AG10803 (cell line): ENCODE data around the gene RPIA.
A peak's percentile ranks its signal among the peaks of the same experiment; 100 is the strongest.

Source experiments
- DNase-seq: peaks from one replicate; pipeline ENCODE4 v3.0.0; 2010; ENCODE audit warnings: low read depth
- H3K4me3 ChIP-seq: 2 replicates; pipeline ENCODE4 v1.5.1; 2011; ENCODE audit warnings: mild to moderate bottlenecking, low read length, control low read depth
- TF ChIP-seq, protein P1 (sequence below): conservative IDR thresholded peaks from 2 replicates; pipeline ENCODE4 v1.5.1; 2011; ENCODE audit warnings: mild to moderate bottlenecking, low read length, control low read depth, inconsistent platforms

The RPIA gene

DNA sequence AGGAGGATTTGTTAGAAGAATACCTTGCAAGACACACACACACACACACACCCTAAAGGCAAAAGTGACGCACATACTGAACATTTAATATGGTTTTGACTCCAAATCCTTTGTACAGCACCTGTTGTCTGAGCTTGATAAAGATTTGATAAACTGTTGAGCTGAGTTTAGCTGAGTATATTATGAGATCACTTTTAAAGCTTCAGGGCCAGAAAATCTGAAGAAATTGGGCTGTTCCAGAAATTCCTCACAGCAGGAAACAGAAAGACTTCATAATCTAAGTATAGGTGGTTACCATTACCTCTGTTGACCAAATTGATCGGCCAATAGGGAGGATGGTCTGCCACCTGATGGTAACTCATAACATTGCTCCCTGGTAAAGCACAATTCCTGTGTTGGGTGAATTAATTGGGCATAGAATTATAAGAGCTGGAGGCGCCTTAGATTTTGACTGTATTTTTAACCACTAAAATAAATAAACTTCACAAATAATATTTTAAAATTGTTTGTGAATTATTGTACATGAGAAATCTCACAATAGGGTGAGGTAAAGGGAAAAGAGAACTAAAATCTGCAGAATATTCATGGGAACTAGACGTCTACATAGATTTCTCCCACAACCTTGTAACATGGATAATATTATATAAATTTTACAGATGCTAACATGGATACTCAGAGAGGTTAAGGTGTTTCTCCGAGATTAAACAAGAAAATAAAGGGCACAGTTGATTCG, 21.8 kb upstream of the RPIA start:
- H3K4me3 ChIP-seq, result no peak overlapping the region
- DNase-seq, result peak; percentile 41
- TF ChIP-seq, protein P1, sequence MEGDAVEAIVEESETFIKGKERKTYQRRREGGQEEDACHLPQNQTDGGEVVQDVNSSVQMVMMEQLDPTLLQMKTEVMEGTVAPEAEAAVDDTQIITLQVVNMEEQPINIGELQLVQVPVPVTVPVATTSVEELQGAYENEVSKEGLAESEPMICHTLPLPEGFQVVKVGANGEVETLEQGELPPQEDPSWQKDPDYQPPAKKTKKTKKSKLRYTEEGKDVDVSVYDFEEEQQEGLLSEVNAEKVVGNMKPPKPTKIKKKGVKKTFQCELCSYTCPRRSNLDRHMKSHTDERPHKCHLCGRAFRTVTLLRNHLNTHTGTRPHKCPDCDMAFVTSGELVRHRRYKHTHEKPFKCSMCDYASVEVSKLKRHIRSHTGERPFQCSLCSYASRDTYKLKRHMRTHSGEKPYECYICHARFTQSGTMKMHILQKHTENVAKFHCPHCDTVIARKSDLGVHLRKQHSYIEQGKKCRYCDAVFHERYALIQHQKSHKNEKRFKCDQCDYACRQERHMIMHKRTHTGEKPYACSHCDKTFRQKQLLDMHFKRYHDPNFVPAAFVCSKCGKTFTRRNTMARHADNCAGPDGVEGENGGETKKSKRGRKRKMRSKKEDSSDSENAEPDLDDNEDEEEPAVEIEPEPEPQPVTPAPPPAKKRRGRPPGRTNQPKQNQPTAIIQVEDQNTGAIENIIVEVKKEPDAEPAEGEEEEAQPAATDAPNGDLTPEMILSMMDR, result peak; percentile 77

DNA sequence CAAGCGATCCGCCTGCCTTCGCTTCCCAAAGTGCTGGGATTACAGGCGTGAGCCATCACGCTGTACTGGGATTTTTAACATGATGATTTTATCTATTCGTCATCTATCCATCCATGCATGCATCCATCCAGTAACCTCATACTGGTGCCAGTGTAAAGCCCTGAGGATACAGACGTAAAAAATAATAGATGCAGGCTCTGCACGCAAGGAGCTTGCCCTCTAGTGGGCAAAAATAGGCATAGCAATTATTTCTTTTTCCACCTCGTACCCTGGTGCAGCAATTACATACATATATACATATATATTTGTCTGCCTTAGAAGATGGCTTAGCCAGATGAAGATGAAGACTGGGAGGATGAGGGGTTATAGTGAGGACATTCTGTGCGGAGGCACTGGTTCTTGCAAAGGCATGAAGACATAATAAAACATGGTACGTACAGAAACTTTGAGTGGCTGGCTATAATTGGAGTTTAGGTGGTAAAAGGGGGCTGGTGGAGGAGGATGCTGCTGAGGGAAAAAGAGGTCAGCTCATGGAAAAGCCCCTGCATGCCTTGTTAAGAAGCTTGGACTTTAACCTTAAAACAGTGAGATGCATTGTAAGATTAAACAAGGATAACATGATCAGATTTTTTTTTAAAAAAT, 19.6 kb upstream of the RPIA start:
- DNase-seq, result peak; percentile 64
- TF ChIP-seq, protein P1, result peak; percentile 95
- no peak overlapping the region for H3K4me3 ChIP-seq

DNA sequence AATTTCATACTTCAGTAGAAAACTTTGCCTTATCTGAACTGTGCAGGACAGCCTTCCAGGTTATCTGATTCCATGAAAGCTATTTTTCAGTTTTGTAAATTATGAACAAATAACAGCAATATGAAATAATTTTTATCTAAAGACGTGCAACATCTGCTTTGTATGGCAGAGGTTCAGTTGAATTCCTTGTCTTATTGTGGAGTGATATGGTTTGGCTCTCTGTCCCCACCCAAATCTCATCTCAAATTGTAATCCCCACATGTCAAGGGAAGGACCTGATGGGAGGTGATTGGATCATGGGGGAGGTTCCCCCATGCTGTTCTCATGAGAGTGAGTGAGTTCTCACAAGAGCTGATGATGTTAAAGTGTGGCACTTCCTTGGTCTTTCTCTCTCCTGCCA, 18.1 kb upstream of the RPIA start:
- H3K4me3 ChIP-seq, result no peak overlapping the region
- TF ChIP-seq, protein P1, result no peak
- DNase-seq, result no peak

GRCh38 chr2:88680266-88680902, 11.1 kb upstream of the RPIA start:
- no peak for DNase-seq
- TF ChIP-seq, protein P1, result no peak
- no peak overlapping the region for H3K4me3 ChIP-seq

DNA sequence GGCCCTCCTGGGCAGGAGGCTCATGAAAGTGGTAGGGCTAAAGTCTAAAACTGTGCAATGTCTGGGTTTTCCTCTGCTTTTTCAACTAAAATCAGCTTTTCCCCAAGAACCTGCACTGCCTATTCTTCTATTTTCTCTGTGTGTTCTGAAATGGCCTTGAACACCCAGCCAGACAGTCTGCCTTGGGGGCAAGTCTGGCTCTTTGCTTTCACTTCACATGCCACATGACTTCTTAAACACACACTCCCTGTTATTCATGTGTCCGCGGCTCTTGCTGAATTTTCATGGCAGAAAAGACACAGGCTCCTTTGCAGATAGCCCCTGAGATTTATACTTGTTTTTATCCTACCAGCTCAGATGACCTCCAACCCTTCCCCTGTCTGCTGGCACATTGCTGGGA, 10.6 kb upstream of the RPIA start:
- TF ChIP-seq, protein P1, result no peak
- DNase-seq, result no peak
- no peak overlapping the region for H3K4me3 ChIP-seq

DNA sequence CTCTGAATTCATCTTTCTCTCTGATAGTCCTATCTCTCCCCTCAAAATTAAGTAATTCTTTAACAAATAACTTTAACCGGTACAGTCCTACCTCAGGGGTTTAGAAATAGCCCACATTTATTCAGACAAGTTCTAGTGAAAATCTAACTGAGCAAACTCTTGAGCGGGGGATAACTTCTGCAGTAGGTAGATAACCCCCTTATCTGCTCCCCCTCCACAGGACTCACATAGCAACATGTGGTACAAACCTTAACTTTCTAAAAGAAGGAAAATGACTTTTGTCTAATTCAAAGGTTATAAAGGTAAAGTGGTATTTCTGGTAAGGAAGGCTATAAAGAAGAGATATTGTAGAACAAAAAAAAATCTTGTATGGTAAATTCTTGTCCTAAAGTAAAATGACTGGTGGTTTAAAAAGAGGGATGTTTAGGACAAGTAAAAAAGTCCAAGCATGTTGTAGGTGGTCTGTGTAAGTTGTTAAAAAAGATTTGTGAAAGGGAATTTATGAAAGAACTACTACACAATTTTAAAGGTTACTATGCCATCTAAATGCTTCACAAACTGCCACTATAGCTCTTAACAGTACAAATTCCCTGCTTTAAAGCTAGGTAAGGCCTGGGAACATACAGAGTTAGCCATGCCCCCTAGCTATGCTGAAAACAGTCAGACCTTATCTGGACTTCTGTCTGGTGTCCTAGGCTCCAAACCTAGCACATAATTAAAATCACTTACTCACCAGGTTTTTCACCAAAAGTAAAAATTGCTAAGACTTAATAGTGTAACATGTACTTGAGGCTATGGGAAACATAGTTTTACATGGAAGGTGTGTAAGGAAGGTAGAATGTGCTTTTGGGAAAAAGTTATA, 8.1 kb upstream of the RPIA start:
- H3K4me3 ChIP-seq, result no peak overlapping the region
- TF ChIP-seq, protein P1, result no peak
- no peak for DNase-seq
